Endothelial cell of umbilical vein (primary cell): Measurements from ENCODE around the gene CCR5. TPM values are rescaled to one million over a fixed set of nuclear protein-coding genes. Genes with fewer than 3 reads are reported as not detected.

Source experiments
- BruUV-seq: library from RNA; stranded (reverse); fragments of 400-500 nt; replicated peaks from 2 replicates; lab custom pipeline; 2021; lab: Mats Ljungman, UMichigan
- CTCF ChIA-PET: fragments of 300-600, 350-600 bp; sonication (Branson Sonifier 250); formaldehyde crosslinking; loops from one replicate; lab custom pipeline; 2021; ENCODE audit warnings: antibody characterized with exemption, inconsistent platforms; lab: Charles Lee
- POLR2A ChIA-PET: fragments of 300-600, 350-600 bp; sonication (Branson Sonifier 250); formaldehyde crosslinking; loops from one replicate; lab custom pipeline; 2021; ENCODE audit warnings: antibody characterized with exemption, inconsistent platforms; lab: Charles Lee
- DNase-seq: peaks from one replicate; pipeline ENCODE4 v3.0.0-alpha.2; 2011; ENCODE audit warnings: low read depth, low spot score
- FAIRE-seq: peaks from 2 replicates; lab custom pipeline; 2011; peaks lifted over from hg19 to GRCh38; lab: Jason Lieb, UNC
- H2AFZ ChIP-seq: 2 replicates; pipeline ENCODE4 v1.6.0; 2012; ENCODE audit warnings: low read depth, low read length, control low read depth, inconsistent platforms
- H3K27ac ChIP-seq: 2 replicates; pipeline ENCODE4 v1.5.1; 2011; ENCODE audit warnings: low read depth, mild to moderate bottlenecking, control low read depth, low read length, moderate library complexity; ENCODE audit not compliant: insufficient read depth
- H3K27me3 ChIP-seq, 2 experiments: 2 replicates each; pipeline versions ENCODE4 v1.6.0 to v1.6.1; 2011; ENCODE audit warnings: low read length in 2 of 2, mixed read lengths in 1 of 2; ENCODE audit not compliant: control insufficient read depth in 2 of 2, insufficient read depth in 2 of 2
- H3K36me3 ChIP-seq, 2 experiments: 2 replicates in 1 of 2; 3 replicates in 1 of 2; pipeline ENCODE4 v1.5.1; 2011; ENCODE audit warnings: low read length in 2 of 2, mild to moderate bottlenecking in 1 of 2, moderate library complexity in 1 of 2; ENCODE audit not compliant: control insufficient read depth in 2 of 2, insufficient read depth in 2 of 2; ENCODE audit errors: extremely low read depth in 1 of 2
- H3K4me1 ChIP-seq: 3 replicates; pipeline ENCODE4 v1.5.1; 2011; ENCODE audit warnings: mild to moderate bottlenecking, low read length; ENCODE audit not compliant: control insufficient read depth, insufficient read depth; ENCODE audit errors: extremely low read depth
- H3K4me2 ChIP-seq: 2 replicates; pipeline ENCODE4 v1.6.1; 2011; ENCODE audit warnings: low read length, control low read depth, mixed read lengths; ENCODE audit not compliant: insufficient read depth
- H3K4me3 ChIP-seq, 3 experiments: fragments of 200-600 bp in 1 of 3; sonication (generic), shearing (Covaris generic) in 1 of 3; replicated peaks in 1 of 3; 2 replicates each; pipeline ENCODE4 v1.5.1; 2011 to 2016; ENCODE audit warnings: control low read depth in 3 of 3, low read length in 3 of 3, mild to moderate bottlenecking in 2 of 3, inconsistent platforms in 1 of 3, low read depth in 1 of 3, moderate library complexity in 1 of 3; ENCODE audit not compliant: insufficient read depth in 1 of 3
- H3K79me2 ChIP-seq: 2 replicates; pipeline ENCODE4 v1.6.0; 2012; ENCODE audit warnings: low read length, inconsistent platforms; ENCODE audit not compliant: control insufficient read depth, insufficient read depth
- H3K9ac ChIP-seq: replicated peaks from 2 replicates; pipeline ENCODE3; 2011; ENCODE audit warnings: low read length, control low read depth; ENCODE audit not compliant: insufficient read depth; ENCODE audit errors: extremely low read depth
- H3K9me1 ChIP-seq: replicated peaks from 3 replicates; pipeline ENCODE4 v1.6.0; 2011; ENCODE audit warnings: mild to moderate bottlenecking, low read length; ENCODE audit not compliant: control insufficient read depth, insufficient read depth; ENCODE audit errors: extremely low read depth
- H3K9me3 ChIP-seq: replicated peaks from 2 replicates; pipeline ENCODE4 v1.5.1; 2012; ENCODE audit warnings: low read length, inconsistent platforms; ENCODE audit not compliant: control insufficient read depth, insufficient read depth
- H4K20me1 ChIP-seq: replicated peaks from 2 replicates; pipeline ENCODE3; 2011; ENCODE audit warnings: mild to moderate bottlenecking, low read length; ENCODE audit not compliant: control insufficient read depth, insufficient read depth; ENCODE audit errors: extremely low read depth
- EZH2 ChIP-seq: IDR thresholded peaks from 2 replicates; pipeline ENCODE4 v1.6.1; 2012; ENCODE audit warnings: borderline replicate concordance, low read depth, mild to moderate bottlenecking, moderate library complexity, low read length, inconsistent platforms; ENCODE audit not compliant: severe bottlenecking
- JUN ChIP-seq: IDR thresholded peaks from 2 replicates; pipeline ENCODE4 v1.6.1; 2011; ENCODE audit warnings: borderline replicate concordance, low read depth; ENCODE audit not compliant: insufficient read length, insufficient read depth
- POLR2A ChIP-seq: IDR thresholded peaks from 2 replicates; pipeline ENCODE4 v1.6.1; 2012; ENCODE audit warnings: low read depth, mild to moderate bottlenecking, control low read depth, low read length
- POLR2AphosphoS5 ChIP-seq: IDR thresholded peaks from 2 replicates; pipeline ENCODE4 v1.6.1; 2012; ENCODE audit warnings: low read depth, mild to moderate bottlenecking, control low read depth, low read length, moderate library complexity; ENCODE audit not compliant: insufficient read depth
- dilution Hi-C: fragments of 300-500 bp; cut with MboI; formaldehyde crosslinking; loops from one replicate; pipeline ENCODE4 v1.15.0; 2019; ENCODE audit warnings: low sequenced_read_pairs; ENCODE audit not compliant: extremely low pct_ligation_motif_present
- intact Hi-C: fragments of 100-400 bp; cut with micrococcal nuclease; formaldehyde crosslinking; loops from one replicate; pipeline ENCODE4 v1.10.0; 2022
- polyA plus RNA-seq, 4 experiments: library from polyadenylated mRNA; depleted of rRNA in 3 of 4; stranded (reverse) in 3 of 4; unstranded in 1 of 4; fragments of >200 nt; gene quantifications; 2 replicates each; pipeline versions ENCODE4 v1.2.1 to v1.2.3, GENCODE V29; 2011 to 2012; ENCODE audit warnings: missing spikeins in 1 of 4
- total RNA-seq: library from RNA; stranded (reverse); gene quantifications from 2 replicates; pipeline ENCODE4 v1.2.3, GENCODE V29; 2021
- TF ChIP-seq, protein P1 (sequence below), 2 donors: IDR thresholded peaks; 1 replicate in 1 of 2; 2 replicates in 1 of 2; pipeline ENCODE4 v1.5.1; 2011; ENCODE audit warnings: low read length in 2 of 2, mild to moderate bottlenecking in 2 of 2, moderate library complexity in 2 of 2, control low read depth in 1 of 2, inconsistent platforms in 1 of 2, low read depth in 1 of 2; ENCODE audit not compliant: insufficient read depth in 1 of 2; ENCODE audit errors: extremely low read depth in 1 of 2
- TF ChIP-seq, protein P2 (sequence below): IDR thresholded peaks from 2 replicates; pipeline ENCODE4 v1.6.1; 2011; ENCODE audit not compliant: insufficient read depth, insufficient read length

CCR5 gene
- total and polyA plus RNA-seq, 2 donors (not counting 3 experiments of a cell fraction or from before 2014, with no cell fraction given) = not detected

DNA sequence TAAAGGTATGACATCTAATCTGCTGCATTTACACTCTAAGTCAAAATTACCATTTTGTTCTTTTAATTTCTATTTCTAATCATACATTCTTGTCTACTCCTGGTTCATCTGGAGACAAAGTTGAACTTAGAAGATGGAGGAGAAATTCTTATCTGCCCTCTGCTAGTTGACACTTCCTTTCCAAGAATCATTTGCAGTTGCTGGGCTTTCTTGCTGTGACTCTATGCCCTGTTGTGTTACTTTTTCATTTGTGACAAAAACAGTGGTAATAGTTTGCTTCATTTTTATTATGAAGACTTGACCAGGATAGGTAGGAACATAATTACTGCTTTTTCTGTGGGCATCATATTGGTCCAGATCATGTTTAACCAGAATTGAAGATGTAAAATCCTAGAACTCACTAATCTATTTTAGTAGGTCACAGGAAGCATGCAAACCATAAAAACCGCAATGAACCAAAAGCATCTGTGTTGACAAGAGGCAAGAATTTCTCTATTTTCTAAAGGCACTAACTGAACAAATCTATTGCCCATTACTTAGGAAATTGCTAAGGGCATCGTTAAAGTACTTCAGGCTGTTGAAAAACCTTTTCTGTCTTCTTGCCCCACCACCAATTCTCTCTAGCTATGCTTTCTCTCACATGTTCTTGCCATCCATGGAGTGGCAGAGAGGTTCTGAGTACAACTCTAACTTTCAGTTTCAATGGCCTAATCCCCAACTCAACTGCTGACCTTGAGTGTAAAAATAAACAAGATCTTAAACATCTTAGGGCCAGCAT lies 21.1 kb upstream of the CCR5 start:
- DNase-seq (no peak), FAIRE-seq (no peak)
- Histone ChIP-seq H3K4me3 (no peak overlapping the region), H3K36me3 (no peaks in the 10 kb centered on the region), H2AFZ (no peak overlapping the region), H3K27ac (no peak overlapping the region), H3K27me3 (peaks cover 4 to 8% of the 10 kb centered on the region in 2 experiments), H3K4me2 (no peak overlapping the region), H3K4me1 (no peaks in the 10 kb centered on the region), H3K9me3 (no peaks in the 10 kb centered on the region), H3K79me2 (no peaks in the 10 kb centered on the region), H4K20me1 (no peaks in the 10 kb centered on the region), H3K9me1 (no peaks in the 10 kb centered on the region), H3K9ac (no peak overlapping the region)
- ChIA-PET CTCF (interaction anchor here (1.2 kb wide), 1 partner anchor 78 kb away, joined by 3 read pairs; no protein-coding TSS in a partner anchor), POLR2A (no interaction called here)
- BruUV-seq = no TSS peak
- dilution Hi-C loops (no loop called here), intact Hi-C loops (no loop called here)
- TF ChIP-seq, protein P1, sequence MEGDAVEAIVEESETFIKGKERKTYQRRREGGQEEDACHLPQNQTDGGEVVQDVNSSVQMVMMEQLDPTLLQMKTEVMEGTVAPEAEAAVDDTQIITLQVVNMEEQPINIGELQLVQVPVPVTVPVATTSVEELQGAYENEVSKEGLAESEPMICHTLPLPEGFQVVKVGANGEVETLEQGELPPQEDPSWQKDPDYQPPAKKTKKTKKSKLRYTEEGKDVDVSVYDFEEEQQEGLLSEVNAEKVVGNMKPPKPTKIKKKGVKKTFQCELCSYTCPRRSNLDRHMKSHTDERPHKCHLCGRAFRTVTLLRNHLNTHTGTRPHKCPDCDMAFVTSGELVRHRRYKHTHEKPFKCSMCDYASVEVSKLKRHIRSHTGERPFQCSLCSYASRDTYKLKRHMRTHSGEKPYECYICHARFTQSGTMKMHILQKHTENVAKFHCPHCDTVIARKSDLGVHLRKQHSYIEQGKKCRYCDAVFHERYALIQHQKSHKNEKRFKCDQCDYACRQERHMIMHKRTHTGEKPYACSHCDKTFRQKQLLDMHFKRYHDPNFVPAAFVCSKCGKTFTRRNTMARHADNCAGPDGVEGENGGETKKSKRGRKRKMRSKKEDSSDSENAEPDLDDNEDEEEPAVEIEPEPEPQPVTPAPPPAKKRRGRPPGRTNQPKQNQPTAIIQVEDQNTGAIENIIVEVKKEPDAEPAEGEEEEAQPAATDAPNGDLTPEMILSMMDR (IDR thresholded peaks at IDR 0.05; ENCODE audit: extremely low read depth in 1 of 2, insufficient read depth in 1 of 2, low read depth in 1 of 2, low read length in 2 of 2) = no peak
- TF ChIP-seq, protein P2, sequence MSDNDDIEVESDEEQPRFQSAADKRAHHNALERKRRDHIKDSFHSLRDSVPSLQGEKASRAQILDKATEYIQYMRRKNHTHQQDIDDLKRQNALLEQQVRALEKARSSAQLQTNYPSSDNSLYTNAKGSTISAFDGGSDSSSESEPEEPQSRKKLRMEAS = no peak
- TF ChIP-seq POLR2A (no peak), EZH2 (no peak), JUN (no peak), POLR2AphosphoS5 (no peak)
